ENCODE data around the gene DECR2.
"Not testable (repeated sequence)": the region's sequence is repeated elsewhere in the genome, so short reads cannot be mapped to it uniquely, and the experiment has no call there.

The DECR2 gene

GRCh38 chr16:386641-387156, 15.0 kb upstream of the DECR2 start:
- Mint-ChIP-seq H3K36me3 (ENCODE audit: low read depth) (peaks cover 3% of the 10 kb centered on the region), H3K9me3 (no peaks in the 10 kb centered on the region), H3K27me3 (ENCODE audit: low read depth, poor library complexity) (peaks cover 16% of the 10 kb centered on the region), H3K4me1 (peaks cover 72% of the 10 kb centered on the region), H3K4me3 (peak overlapping the region; percentile 16), H3K27ac (peak overlapping the region; percentile 75)
- no peak for TF ChIP-seq CTCF (IDR thresholded peaks at IDR 0.05)
- DNase-seq = no peak

GRCh38 chr16:387761-388666, 13.7 kb upstream of the DECR2 start:
- not testable (repeated sequence) for H3K27me3 Mint-ChIP-seq (ENCODE audit: low read depth, poor library complexity); H3K9me3 Mint-ChIP-seq; DNase-seq; H3K36me3 Mint-ChIP-seq (ENCODE audit: low read depth)
- peak; percentile 9 for TF ChIP-seq CTCF (IDR thresholded peaks at IDR 0.05)
- H3K4me3 Mint-ChIP-seq = peak overlapping the region; percentile 14
- H3K4me1 Mint-ChIP-seq = peaks cover 65% of the 10 kb centered on the region
- H3K27ac Mint-ChIP-seq = peak overlapping the region; percentile 87

DNA sequence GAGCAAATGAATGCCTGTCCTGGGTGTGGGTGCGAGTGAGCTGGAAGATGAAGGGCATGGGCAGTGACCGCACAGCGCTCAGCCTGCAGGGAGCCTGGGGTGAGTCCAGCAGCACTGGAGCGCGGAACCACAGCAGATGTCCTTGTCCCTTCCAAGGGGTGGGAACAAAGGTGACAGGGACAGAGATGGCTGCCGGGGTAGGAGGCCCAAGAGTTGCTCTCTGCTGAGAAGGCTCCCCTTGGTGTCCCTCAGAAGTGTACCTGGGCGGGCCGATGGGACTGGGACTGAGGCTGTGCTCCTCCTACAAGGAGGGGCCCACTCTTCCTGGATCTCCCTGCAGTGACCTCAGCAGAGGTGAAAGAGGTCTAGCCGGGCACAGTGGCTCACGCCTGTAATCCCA, 12.3 kb upstream of the DECR2 start:
- peak overlapping the region; percentile 36 for H3K4me3 Mint-ChIP-seq
- DNase-seq = no peak
- H3K9me3 Mint-ChIP-seq = peaks cover 4% of the 10 kb centered on the region
- TF ChIP-seq CTCF (IDR thresholded peaks at IDR 0.05) = no peak
- H3K27me3 Mint-ChIP-seq (ENCODE audit: low read depth, poor library complexity) = peaks cover 4% of the 10 kb centered on the region
- H3K4me1 Mint-ChIP-seq = peaks cover 52% of the 10 kb centered on the region
- peaks cover 8% of the 10 kb centered on the region for H3K36me3 Mint-ChIP-seq (ENCODE audit: low read depth)
- H3K27ac Mint-ChIP-seq = no peak overlapping the region

- H3K4me3 Mint-ChIP-seq = no peak overlapping the region
- TF ChIP-seq CTCF (IDR thresholded peaks at IDR 0.05) = peak; percentile 59
- peaks cover 7% of the 10 kb centered on the region for H3K27me3 Mint-ChIP-seq (ENCODE audit: low read depth, poor library complexity)
- H3K36me3 Mint-ChIP-seq (ENCODE audit: low read depth) = peaks cover 8% of the 10 kb centered on the region
- H3K4me1 Mint-ChIP-seq = peaks cover 44% of the 10 kb centered on the region
- H3K9me3 Mint-ChIP-seq = peaks cover 4% of the 10 kb centered on the region
- DNase-seq = peak; percentile 64
- H3K27ac Mint-ChIP-seq = no peak overlapping the region
Measured at GRCh38 chr16:391885-392335, 9.8 kb upstream of the DECR2 start.

DNA sequence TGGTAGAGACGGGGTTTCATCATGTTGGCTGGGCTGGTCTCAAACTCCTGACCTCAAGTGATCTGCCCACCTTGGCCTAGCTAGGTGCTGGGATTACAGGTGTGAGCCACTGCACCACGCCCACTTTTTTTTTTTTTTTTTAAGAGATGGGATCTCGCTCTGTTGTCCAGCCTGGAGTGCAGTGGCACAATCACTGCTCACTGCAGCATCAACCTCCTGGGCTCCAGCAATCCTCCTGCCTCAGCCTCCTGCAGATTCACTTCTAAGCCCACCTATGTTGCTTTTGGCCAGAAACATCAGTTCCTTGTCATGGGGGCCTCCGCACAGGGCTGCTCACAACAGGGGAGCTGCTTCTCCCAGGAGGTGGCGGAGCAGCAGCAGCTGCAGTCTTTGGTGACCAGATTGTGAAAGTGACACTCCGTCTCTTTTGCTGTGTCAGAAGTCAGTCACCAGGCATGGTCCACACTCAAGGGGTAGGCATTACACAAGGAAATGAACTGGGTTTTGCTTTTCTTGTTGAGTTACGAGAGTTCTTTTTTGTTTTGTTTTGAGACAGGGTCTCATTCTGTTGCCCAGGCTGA, 9.1 kb upstream of the DECR2 start:
- Mint-ChIP-seq H3K36me3 (ENCODE audit: low read depth) (peaks cover 8% of the 10 kb centered on the region), H3K4me1 (peaks cover 39% of the 10 kb centered on the region), H3K4me3 (no peak overlapping the region), H3K27me3 (ENCODE audit: low read depth, poor library complexity) (peaks cover 7% of the 10 kb centered on the region), H3K9me3 (peaks cover 4% of the 10 kb centered on the region), H3K27ac (no peak overlapping the region)
- DNase-seq = no peak
- TF ChIP-seq CTCF (IDR thresholded peaks at IDR 0.05) = no peak
